ENCODE data around the gene DISC1. TPM values are rescaled to one million over a fixed set of nuclear protein-coding genes. Genes with fewer than 3 reads are reported as not detected.
A peak's percentile ranks its signal among the peaks of the same experiment; 100 is the strongest.

DISC1 gene
- total and polyA plus RNA-seq, 2 donors (not counting 3 experiments of a cell fraction or from before 2014, with no cell fraction given), result 3.3 to 14.7 TPM

DNA sequence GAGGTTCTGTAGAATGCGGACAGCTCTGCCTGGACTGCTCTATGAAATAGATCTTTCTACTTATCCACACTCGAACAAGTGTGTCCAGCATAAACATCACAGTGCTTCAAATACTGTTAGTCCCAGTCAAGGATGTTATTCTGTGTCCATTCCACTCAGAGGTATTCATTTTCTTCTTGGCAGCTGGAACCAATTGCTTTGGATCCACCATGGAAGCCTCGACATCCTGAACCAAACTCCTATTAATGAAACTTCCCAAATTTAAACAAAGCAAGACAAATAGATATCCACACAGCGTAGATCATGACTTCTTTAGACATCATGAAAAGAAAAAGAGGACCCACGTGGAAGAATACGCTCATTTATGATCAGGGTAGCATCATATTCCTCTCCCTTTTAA, 95.8 kb downstream of the DISC1 start:
- no peak overlapping the region for H3K4me3 ChIP-seq (replicated peaks in 1 of 3; ENCODE audit: insufficient read depth in 1 of 3, low read depth in 1 of 3, low read length in 3 of 3)
- no peaks in the 10 kb centered on the region for H3K4me1 ChIP-seq (ENCODE audit: control insufficient read depth, extremely low read depth, insufficient read depth, low read length)
- BruUV-seq (replicated peaks), result no TSS peak
- H3K9me3 ChIP-seq (replicated peaks; ENCODE audit: control insufficient read depth, insufficient read depth, low read length), result no peaks in the 10 kb centered on the region
- H3K36me3 ChIP-seq (ENCODE audit: control insufficient read depth in 2 of 2, extremely low read depth in 1 of 2, insufficient read depth in 2 of 2, low read length in 2 of 2), result no peaks in the 10 kb centered on the region
- H3K9ac ChIP-seq (replicated peaks; ENCODE audit: extremely low read depth, insufficient read depth, low read length), result no peak overlapping the region
- DNase-seq (ENCODE audit: low read depth, low spot score) (no peak), FAIRE-seq (peak; percentile 4)
- H2AFZ ChIP-seq (ENCODE audit: low read depth, low read length), result no peak overlapping the region
- H3K27ac ChIP-seq (ENCODE audit: insufficient read depth, low read depth, low read length), result no peak overlapping the region
- TF ChIP-seq, protein P1, sequence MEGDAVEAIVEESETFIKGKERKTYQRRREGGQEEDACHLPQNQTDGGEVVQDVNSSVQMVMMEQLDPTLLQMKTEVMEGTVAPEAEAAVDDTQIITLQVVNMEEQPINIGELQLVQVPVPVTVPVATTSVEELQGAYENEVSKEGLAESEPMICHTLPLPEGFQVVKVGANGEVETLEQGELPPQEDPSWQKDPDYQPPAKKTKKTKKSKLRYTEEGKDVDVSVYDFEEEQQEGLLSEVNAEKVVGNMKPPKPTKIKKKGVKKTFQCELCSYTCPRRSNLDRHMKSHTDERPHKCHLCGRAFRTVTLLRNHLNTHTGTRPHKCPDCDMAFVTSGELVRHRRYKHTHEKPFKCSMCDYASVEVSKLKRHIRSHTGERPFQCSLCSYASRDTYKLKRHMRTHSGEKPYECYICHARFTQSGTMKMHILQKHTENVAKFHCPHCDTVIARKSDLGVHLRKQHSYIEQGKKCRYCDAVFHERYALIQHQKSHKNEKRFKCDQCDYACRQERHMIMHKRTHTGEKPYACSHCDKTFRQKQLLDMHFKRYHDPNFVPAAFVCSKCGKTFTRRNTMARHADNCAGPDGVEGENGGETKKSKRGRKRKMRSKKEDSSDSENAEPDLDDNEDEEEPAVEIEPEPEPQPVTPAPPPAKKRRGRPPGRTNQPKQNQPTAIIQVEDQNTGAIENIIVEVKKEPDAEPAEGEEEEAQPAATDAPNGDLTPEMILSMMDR (IDR thresholded peaks at IDR 0.05; ENCODE audit: extremely low read depth in 1 of 2, insufficient read depth in 1 of 2, low read depth in 1 of 2, low read length in 2 of 2), result no peak
- TF ChIP-seq JUN (IDR thresholded peaks at IDR 0.05; ENCODE audit: borderline replicate concordance, insufficient read depth, insufficient read length, low read depth) (no peak), EZH2 (IDR thresholded peaks at IDR 0.05; ENCODE audit: borderline replicate concordance, low read depth, low read length, severe bottlenecking) (no peak), POLR2A (IDR thresholded peaks at IDR 0.05; ENCODE audit: low read depth, low read length) (no peak), POLR2AphosphoS5 (IDR thresholded peaks at IDR 0.05; ENCODE audit: insufficient read depth, low read depth, low read length) (no peak)
- TF ChIP-seq, protein P2, sequence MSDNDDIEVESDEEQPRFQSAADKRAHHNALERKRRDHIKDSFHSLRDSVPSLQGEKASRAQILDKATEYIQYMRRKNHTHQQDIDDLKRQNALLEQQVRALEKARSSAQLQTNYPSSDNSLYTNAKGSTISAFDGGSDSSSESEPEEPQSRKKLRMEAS (IDR thresholded peaks at IDR 0.05; ENCODE audit: insufficient read depth, insufficient read length), result no peak
- ChIA-PET POLR2A (interaction anchor here (0.7 kb wide), 1 partner anchor 384 kb away, joined by 7 read pairs; the partner anchor contains the start of gene SPRTN), CTCF (interaction anchor here (0.6 kb wide), 1 partner anchor 320 kb away, joined by 3 read pairs; no protein-coding TSS in a partner anchor)
- dilution Hi-C loops (cut with MboI; ENCODE audit: extremely low pct_ligation_motif_present, low sequenced_read_pairs) (no loop called here), intact Hi-C loops (cut with micrococcal nuclease) (loop anchor here (10.0 kb wide), 1 partner anchor 1512 kb away; no protein-coding TSS in a partner anchor)
- no peaks in the 10 kb centered on the region for H3K27me3 ChIP-seq (ENCODE audit: control insufficient read depth in 2 of 2, insufficient read depth in 2 of 2, low read length in 2 of 2)
- no peaks in the 10 kb centered on the region for H3K9me1 ChIP-seq (replicated peaks; ENCODE audit: control insufficient read depth, extremely low read depth, insufficient read depth, low read length)
- H4K20me1 ChIP-seq (replicated peaks; ENCODE audit: control insufficient read depth, extremely low read depth, insufficient read depth, low read length), result no peaks in the 10 kb centered on the region
- H3K79me2 ChIP-seq (ENCODE audit: control insufficient read depth, insufficient read depth, low read length), result no peaks in the 10 kb centered on the region
- no peak overlapping the region for H3K4me2 ChIP-seq (ENCODE audit: insufficient read depth, low read length)
